ENCODE results near the gene CRYGS.

Gene CRYGS

GRCh38 chr3:186493525-186494255 lies 50.5 kb downstream of the CRYGS start:
- DNase-seq (ENCODE audit: low read depth) = no peak

GRCh38 chr3:186492385-186492984 lies 51.7 kb downstream of the CRYGS start:
- no peak for DNase-seq (ENCODE audit: low read depth)

- DNase-seq (ENCODE audit: low read depth) = no peak
These were observed 54.7 kb downstream of the CRYGS start for GRCh38 chr3:186489507-186489906.

All from activated T-cell treated with anti-CD3 and anti-CD28 coated beads for 48 hours (primary cell).